Kidney capillary endothelial cell (primary cell): ENCODE measurements around the gene PEX16.

Experiments
- DNase-seq: peaks from one replicate; pipeline ENCODE4 v3.0.0-alpha.2; 2018; ENCODE audit warnings: low spot score

Gene PEX16

DNA sequence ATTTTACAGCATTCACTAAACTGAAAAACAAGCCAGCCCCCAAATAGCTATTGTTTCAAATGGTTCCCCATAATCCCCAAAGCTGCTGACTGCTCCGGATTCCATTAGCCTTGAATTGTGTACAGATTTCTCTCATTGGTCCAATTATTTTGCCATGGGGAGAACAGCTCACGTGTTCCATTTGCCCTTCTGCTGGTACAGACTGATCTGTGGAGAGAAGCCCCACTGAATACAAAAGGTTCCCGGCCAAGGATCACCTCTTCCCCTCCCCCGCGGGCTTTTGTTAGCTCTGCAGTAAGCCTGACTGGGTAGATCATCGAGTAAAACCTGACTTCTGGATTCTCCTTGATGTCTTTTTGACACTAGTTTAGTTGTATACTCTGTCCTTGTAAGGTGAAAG lies 41.3 kb downstream of the PEX16 start:
- no peak for DNase-seq

- peak; percentile 50 for DNase-seq
Measured at GRCh38 chr11:45872651-45873356, 44.9 kb downstream of the PEX16 start.

- DNase-seq = no peak
Measured at GRCh38 chr11:45871638-45872037, 46.0 kb downstream of the PEX16 start.

DNA sequence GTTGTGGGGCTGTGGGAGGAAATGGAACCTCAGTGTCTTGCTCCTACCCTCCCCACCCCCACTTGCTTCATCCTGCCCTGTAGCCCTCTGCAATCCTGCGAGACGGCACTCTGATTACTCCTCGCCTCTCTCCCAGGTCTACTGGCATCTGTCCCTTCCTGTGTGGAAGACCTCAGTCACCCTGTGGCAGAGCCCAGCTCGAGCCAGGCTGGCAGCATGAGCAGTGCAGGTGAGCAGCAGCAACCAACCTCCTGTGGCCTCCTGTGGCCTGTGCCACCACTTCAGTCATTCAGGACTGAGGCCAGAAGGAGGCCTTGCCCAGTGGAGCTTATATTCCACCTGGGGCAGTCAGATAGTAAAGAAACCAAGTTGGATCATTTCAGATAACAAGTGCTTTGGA lies 47.0 kb downstream of the PEX16 start:
- DNase-seq = no peak

GRCh38 chr11:45869551-45869950 lies 48.1 kb downstream of the PEX16 start:
- no peak for DNase-seq

DNA sequence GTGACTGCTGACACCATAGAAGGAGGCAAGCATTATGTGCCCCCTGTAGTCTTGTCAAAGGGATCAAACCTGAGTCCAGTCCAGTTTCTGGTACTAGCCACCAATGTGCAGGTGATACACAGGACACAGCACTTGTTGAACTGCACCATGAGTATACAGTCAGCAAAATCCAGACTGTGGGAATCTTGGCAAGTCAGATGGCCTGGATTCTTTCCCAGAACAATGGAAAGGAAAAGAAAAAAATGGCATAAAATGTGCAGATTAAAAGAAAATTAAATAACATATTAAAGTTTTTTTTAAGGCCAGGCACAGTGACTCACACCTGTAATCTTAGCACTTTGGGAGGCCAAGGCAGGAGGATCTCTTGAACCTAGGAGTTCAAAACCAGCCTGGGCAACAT lies 53.6 kb downstream of the PEX16 start:
- no peak for DNase-seq

DNA sequence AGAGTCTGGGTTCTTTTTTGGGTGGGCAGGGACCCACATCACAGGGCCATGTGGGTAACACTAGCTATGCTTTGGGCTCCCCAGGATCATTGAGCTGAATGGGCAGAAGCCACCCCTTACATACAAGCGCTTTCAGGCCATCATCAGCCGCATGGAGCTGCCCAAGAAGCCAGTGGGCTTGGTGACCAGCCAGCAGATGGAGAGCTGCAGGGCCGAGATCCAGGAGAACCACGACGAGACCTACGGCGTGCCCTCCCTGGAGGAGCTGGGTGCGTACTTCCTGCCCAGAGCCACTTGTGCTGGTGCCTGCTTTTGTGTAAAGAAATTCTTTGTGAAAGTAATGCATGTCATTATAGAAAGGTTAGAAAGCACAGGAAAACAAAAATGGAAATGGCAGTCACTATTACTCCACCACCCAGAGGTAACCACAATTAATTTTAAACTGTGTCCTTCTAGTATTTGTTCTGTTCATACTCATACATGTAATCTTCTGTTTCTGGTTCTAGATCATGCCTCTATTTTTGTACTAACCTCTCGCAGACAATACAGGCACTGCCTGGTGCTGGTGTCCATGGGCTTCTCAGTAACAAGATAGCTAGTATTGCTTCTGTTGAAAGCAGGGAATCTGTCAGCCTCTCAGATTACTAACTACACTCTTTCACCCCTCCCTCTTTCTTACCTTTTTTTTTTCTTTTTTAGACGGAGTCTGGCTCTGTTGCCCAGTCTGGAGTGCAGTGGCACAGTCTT lies 56.7 kb downstream of the PEX16 start:
- no peak for DNase-seq

- no peak for DNase-seq
Measured at GRCh38 chr11:45860348-45860747, 57.3 kb downstream of the PEX16 start.
